PC-9 (cell line): ENCODE measurements around the gene TMEM131L. TPM values are rescaled to one million over a fixed set of nuclear protein-coding genes. Genes with fewer than 3 reads are reported as not detected.

Experiments used
- BruUV-seq: library from RNA; stranded (reverse); fragments of 400-500 nt; replicated peaks from 2 replicates; lab custom pipeline; 2021; lab: Mats Ljungman, UMichigan
- CTCF ChIA-PET: fragments of 300-600 bp; sonication (Branson Sonifier 250); formaldehyde crosslinking; loops from one replicate; lab custom pipeline; 2022; ENCODE audit warnings: antibody characterized with exemption; lab: Charles Lee
- POLR2A ChIA-PET: fragments of 300-600 bp; sonication (Branson Sonifier 250); formaldehyde crosslinking; loops from one replicate; lab custom pipeline; 2022; ENCODE audit warnings: antibody characterized with exemption; ENCODE audit not compliant: unreplicated experiment; lab: Charles Lee
- DNase-seq, 2 experiments: peaks; one replicate each; pipeline versions ENCODE4 v3.0.0 to v3.0.0-alpha.2; 2015 to 2022; ENCODE audit warnings: mixed read lengths in 1 of 2
- H2AFZ ChIP-seq: fragments of 200-600 bp; sonication (generic); 2 replicates; pipeline ENCODE4 v1.8.1; 2017; ENCODE audit warnings: antibody characterized with exemption
- H3F3A ChIP-seq: fragments of 200-600 bp; sonication (generic); 2 replicates; pipeline ENCODE4 v1.8.1; 2017; ENCODE audit warnings: antibody characterized with exemption, mild to moderate bottlenecking, low read depth; ENCODE audit not compliant: insufficient read depth
- H3K27ac ChIP-seq: fragments of 200-600 bp; sonication (generic); 2 replicates; pipeline ENCODE4 v1.6.1; 2016; ENCODE audit warnings: mixed run types
- H3K27me3 ChIP-seq: fragments of 200-600 bp; sonication (generic); 2 replicates; pipeline ENCODE4 v1.6.1; 2016; ENCODE audit warnings: low read depth, mixed run types; ENCODE audit not compliant: insufficient read depth
- H3K36me3 ChIP-seq: fragments of 200-600 bp; sonication (generic); 2 replicates; pipeline ENCODE4 v1.6.1; 2016; ENCODE audit warnings: low read depth, mixed run types
- H3K4me1 ChIP-seq: fragments of 200-600 bp; sonication (generic); replicated peaks from 2 replicates; pipeline ENCODE4 v1.6.1; 2016; ENCODE audit warnings: mixed run types; ENCODE audit not compliant: insufficient read depth
- H3K4me2 ChIP-seq: fragments of 200-600 bp; sonication (generic); 2 replicates; pipeline ENCODE4 v1.6.1; 2017; ENCODE audit warnings: mixed run types
- H3K4me3 ChIP-seq: fragments of 200-600 bp; sonication (generic); 2 replicates; pipeline ENCODE4 v1.6.1; 2016; ENCODE audit warnings: mixed run types
- H3K79me2 ChIP-seq: fragments of 200-600 bp; sonication (generic); 2 replicates; pipeline ENCODE4 v1.6.1; 2017; ENCODE audit warnings: low read depth, mixed run types
- H3K9me2 ChIP-seq: fragments of 200-600 bp; sonication (generic); 2 replicates; pipeline ENCODE4 v1.8.1; 2017; ENCODE audit warnings: mild to moderate bottlenecking; ENCODE audit not compliant: insufficient read depth
- H3K9me3 ChIP-seq: fragments of 200-600 bp; sonication (generic); 2 replicates; pipeline ENCODE4 v1.8.1; 2016; ENCODE audit warnings: low read depth; ENCODE audit not compliant: insufficient read depth
- H4K20me1 ChIP-seq: fragments of 200-600 bp; sonication (generic); 2 replicates; pipeline ENCODE4 v1.8.1; 2017; ENCODE audit not compliant: insufficient read depth
- EZH2 ChIP-seq: fragments of 200-600 bp; sonication (generic); IDR thresholded peaks from 2 replicates; pipeline ENCODE4 v1.8.0; 2017; ENCODE audit warnings: antibody characterized with exemption, low read depth
- intact Hi-C: fragments of 100-400 bp; cut with micrococcal nuclease; formaldehyde crosslinking; loops from one replicate; pipeline ENCODE4 v1.10.0; 2022; ENCODE audit not compliant: unreplicated experiment
- total RNA-seq: library from RNA; stranded (reverse); gene quantifications from 2 replicates; pipeline ENCODE4 v1.2.3, GENCODE V29; 2021
- TF ChIP-seq, protein P1 (sequence below): fragments of 200-600 bp; sonication (generic); conservative IDR thresholded peaks from 2 replicates; pipeline ENCODE4 v1.6.1; 2017; ENCODE audit warnings: mixed run types, antibody characterized with exemption, mild to moderate bottlenecking, moderate library complexity

Gene TMEM131L
- total RNA-seq, 1 experiment from 2014 or later, result 3.8 TPM

DNA sequence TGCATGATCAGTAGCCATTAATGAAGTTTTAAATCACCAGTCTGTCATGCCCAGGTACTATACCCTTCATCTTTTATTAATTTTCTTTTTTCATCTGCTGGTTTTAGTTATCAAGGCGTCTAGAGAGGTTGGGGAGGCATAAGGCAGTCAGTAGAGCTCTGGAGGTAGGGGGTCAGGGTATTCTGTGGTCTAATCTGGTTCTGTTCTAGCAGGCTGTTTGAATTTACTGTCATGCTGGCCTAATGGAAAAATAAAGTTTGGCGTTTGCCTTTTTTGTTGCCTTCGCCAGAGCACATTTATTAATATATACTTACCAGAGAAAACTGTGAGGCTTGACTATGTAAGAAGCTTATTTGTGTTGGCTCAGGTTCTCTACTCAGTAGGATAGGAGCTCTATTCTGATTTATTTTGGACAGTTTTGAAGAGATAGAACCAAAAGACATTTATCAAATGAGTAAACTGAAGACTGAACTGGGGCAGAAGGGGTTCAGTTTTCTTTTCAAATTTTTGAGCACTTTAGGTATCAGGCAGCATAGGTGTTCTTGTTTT, 46.9 kb downstream of the TMEM131L start:
- Histone ChIP-seq H2AFZ (no peak overlapping the region), H3K27me3 (no peaks in the 10 kb centered on the region), H3K4me1 (no peaks in the 10 kb centered on the region; the same call in 1 of the 2 replicates), H3K4me3 (no peak overlapping the region), H3K4me2 (no peak overlapping the region), H3K27ac (no peak overlapping the region), H3K36me3 (no peaks in the 10 kb centered on the region), H3F3A (no peaks in the 10 kb centered on the region), H3K9me2 (no peaks in the 10 kb centered on the region), H3K79me2 (no peaks in the 10 kb centered on the region), H4K20me1 (no peaks in the 10 kb centered on the region), H3K9me3 (no peaks in the 10 kb centered on the region)
- intact Hi-C loops, result no loop called here
- no TSS peak for BruUV-seq
- no peak for DNase-seq
- POLR2A ChIA-PET, result no interaction called here
- no peak for TF ChIP-seq EZH2
- TF ChIP-seq, protein P1, sequence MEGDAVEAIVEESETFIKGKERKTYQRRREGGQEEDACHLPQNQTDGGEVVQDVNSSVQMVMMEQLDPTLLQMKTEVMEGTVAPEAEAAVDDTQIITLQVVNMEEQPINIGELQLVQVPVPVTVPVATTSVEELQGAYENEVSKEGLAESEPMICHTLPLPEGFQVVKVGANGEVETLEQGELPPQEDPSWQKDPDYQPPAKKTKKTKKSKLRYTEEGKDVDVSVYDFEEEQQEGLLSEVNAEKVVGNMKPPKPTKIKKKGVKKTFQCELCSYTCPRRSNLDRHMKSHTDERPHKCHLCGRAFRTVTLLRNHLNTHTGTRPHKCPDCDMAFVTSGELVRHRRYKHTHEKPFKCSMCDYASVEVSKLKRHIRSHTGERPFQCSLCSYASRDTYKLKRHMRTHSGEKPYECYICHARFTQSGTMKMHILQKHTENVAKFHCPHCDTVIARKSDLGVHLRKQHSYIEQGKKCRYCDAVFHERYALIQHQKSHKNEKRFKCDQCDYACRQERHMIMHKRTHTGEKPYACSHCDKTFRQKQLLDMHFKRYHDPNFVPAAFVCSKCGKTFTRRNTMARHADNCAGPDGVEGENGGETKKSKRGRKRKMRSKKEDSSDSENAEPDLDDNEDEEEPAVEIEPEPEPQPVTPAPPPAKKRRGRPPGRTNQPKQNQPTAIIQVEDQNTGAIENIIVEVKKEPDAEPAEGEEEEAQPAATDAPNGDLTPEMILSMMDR, result no peak
- CTCF ChIA-PET, result no interaction called here

DNA sequence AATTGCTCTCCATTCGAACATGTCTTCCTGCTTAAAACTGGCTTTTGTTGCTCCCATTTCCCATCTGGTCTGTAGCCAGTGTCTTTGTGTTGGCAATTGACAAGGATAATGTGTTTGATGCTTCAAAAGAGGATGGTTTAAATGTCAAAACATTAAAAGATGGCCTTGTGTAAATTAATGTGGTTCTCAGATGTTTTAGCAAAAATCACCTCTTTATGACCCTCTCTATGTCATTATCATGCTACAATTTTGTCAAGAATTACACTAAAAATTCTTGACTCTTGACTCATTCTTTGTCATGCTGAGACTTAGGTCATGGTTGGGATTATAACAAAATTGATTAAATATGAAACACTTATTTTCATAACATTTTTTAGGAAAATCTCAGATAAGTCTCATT, 47.4 kb downstream of the TMEM131L start:
- CTCF ChIA-PET, result interaction anchor here (1.3 kb wide), 1 partner anchor 60 kb away, joined by 4 read pairs; no protein-coding TSS in a partner anchor
- no peak for DNase-seq
- H3K27ac ChIP-seq, result no peak overlapping the region

DNA sequence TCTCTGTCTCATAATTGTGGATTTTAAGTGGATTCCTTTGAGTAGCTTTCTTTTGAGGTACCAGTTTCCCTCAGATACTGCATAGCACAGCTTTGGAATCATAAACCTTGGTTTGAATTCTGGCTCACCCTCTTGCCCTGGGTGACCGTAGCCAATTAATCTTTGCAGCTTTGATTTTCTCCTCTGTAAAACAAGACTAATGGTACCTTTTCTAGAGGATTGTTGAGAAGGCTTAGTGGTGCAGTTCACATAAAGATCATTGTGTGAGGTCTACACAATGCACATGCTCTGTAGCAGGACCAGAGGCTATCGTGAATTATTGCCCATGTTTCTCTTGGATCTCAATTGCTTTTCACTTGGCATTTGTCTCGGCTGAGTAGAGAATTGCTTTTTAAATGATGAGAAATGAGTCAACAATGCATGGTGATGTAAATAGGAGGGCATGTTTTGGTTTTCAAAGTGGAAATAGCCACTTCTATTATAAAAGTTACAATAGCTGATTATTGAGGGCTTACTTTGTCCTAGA, 47.9 kb downstream of the TMEM131L start:
- no peaks in the 10 kb centered on the region; the same call in 1 of the 2 replicates for H3K4me1 ChIP-seq
- H3K4me2 ChIP-seq, result no peak overlapping the region; the same call in 1 of the 2 replicates
- H3K9me3 ChIP-seq, result no peaks in the 10 kb centered on the region
- no TSS peak for BruUV-seq
- no peaks in the 10 kb centered on the region for H4K20me1 ChIP-seq
- CTCF ChIA-PET, result interaction anchor here (1.3 kb wide), 1 partner anchor 60 kb away, joined by 4 read pairs; no protein-coding TSS in a partner anchor
- no peaks in the 10 kb centered on the region for H3K9me2 ChIP-seq
- H2AFZ ChIP-seq, result no peak overlapping the region
- H3K36me3 ChIP-seq, result no peaks in the 10 kb centered on the region
- H3K79me2 ChIP-seq, result no peaks in the 10 kb centered on the region
- H3K4me3 ChIP-seq, result no peak overlapping the region
- no peak overlapping the region for H3K27ac ChIP-seq
- H3K27me3 ChIP-seq, result no peaks in the 10 kb centered on the region
- no peaks in the 10 kb centered on the region for H3F3A ChIP-seq
- intact Hi-C loops, result no loop called here
- DNase-seq, result no peak
- POLR2A ChIA-PET, result no interaction called here
- TF ChIP-seq EZH2, result no peak
- TF ChIP-seq, protein P1, result no peak

More for the DNA sequence above, 47.4 kb downstream of the TMEM131L start:
- intact Hi-C loops, result no loop called here
- Histone ChIP-seq H3K9me2 (no peaks in the 10 kb centered on the region), H3K4me3 (no peak overlapping the region), H3K36me3 (no peaks in the 10 kb centered on the region), H3K27me3 (no peaks in the 10 kb centered on the region), H3K4me1 (no peaks in the 10 kb centered on the region; the same call in 1 of the 2 replicates), H2AFZ (no peak overlapping the region), H3K9me3 (no peaks in the 10 kb centered on the region), H3F3A (no peaks in the 10 kb centered on the region), H3K79me2 (no peaks in the 10 kb centered on the region), H4K20me1 (no peaks in the 10 kb centered on the region), H3K4me2 (no peak overlapping the region; the same call in 1 of the 2 replicates)
- TF ChIP-seq EZH2, result no peak
- TF ChIP-seq, protein P1, result no peak
- no TSS peak for BruUV-seq
- POLR2A ChIA-PET, result no interaction called here
